HL-60 (cell line): Measurements from ENCODE around the gene ZMIZ1.

Experiments
- DNase-seq, 2 experiments: peaks; one replicate each; pipeline ENCODE4 v3.0.0-alpha.2; 2010 to 2020; ENCODE audit warnings: low read depth in 1 of 2, low spot score in 1 of 2
- H3K27ac ChIP-seq: fragments of 250-450 bp; sonication (Bioruptor Pico); replicated peaks from 2 replicates; pipeline ENCODE4 v1.5.1; 2020; ENCODE audit warnings: mild to moderate bottlenecking, moderate library complexity
- H3K27me3 ChIP-seq: fragments of 250-450 bp; sonication (Bioruptor Pico); 2 replicates; pipeline ENCODE4 v1.5.1; 2021; ENCODE audit warnings: mild to moderate bottlenecking, moderate library complexity; ENCODE audit not compliant: insufficient read depth, poor library complexity, severe bottlenecking
- H3K4me3 ChIP-seq: replicated peaks from 2 replicates; pipeline ENCODE4 v1.5.1; 2011; ENCODE audit warnings: mild to moderate bottlenecking, control low read depth, low read length; ENCODE audit not compliant: insufficient read depth
- CTCF ChIP-seq: IDR thresholded peaks from one replicate; pipeline ENCODE4 v1.5.1; 2011; ENCODE audit warnings: low read length, control low read depth, inconsistent platforms; ENCODE audit not compliant: insufficient read depth
- GABPA ChIP-seq: IDR thresholded peaks from 2 replicates; pipeline ENCODE4 v1.6.1; 2012; ENCODE audit warnings: low read depth
- POLR2AphosphoS5 ChIP-seq: IDR thresholded peaks from 2 replicates; pipeline ENCODE4 v1.6.1; 2012; ENCODE audit warnings: low read depth
- REST ChIP-seq: IDR thresholded peaks from 2 replicates; pipeline ENCODE4 v1.6.1; 2012; ENCODE audit warnings: low read depth; ENCODE audit not compliant: insufficient replicate concordance
- SPI1 ChIP-seq: IDR thresholded peaks from 2 replicates; pipeline ENCODE4 v1.6.1; 2012; ENCODE audit warnings: low read depth, mild to moderate bottlenecking, borderline replicate concordance

ZMIZ1 gene

DNA sequence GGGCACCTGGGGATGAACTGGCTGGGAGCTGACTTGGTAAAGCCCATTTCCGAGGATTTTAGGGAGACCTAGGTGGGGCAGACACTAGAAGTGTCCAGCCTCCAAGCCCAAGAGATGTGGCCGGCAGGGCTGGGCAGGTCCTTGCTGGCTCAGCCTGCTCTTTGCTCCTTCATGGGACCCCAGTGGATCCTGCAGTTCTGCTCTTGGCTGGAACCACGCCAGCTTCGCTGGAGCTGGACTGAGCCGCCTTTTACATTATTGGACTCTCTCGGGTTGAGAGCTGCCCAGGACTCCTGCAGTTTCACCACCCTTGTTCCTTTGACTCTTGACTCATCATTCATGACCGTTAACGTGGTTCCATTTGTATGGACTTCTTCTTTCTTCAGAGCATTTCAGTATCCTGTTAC is 284.2 kb downstream of the ZMIZ1 start:
- TF ChIP-seq CTCF (no peak), SPI1 (peak; percentile 62; the same call in 1 of the 2 replicates)
- peak in 1 of 2 experiments; percentile 74 for DNase-seq

DNA sequence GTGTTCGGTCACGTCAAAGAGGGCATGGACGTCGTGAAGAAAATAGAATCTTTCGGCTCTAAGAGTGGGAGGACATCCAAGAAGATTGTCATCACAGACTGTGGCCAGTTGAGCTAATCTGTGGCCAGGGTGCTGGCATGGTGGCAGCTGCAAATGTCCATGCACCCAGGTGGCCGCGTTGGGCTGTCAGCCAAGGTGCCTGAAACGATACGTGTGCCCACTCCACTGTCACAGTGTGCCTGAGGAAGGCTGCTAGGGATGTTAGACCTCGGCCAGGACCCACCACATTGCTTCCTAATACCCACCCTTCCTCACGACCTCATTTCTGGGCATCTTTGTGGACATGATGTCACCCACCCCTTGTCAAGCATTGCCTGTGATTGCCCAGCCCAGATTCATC is 285.0 kb downstream of the ZMIZ1 start:
- Histone ChIP-seq H3K27me3 (no peaks in the 10 kb centered on the region), H3K27ac (peak overlapping the region; percentile 73), H3K4me3 (no peak overlapping the region)
- no peak for DNase-seq
- TF ChIP-seq GABPA (no peak), POLR2AphosphoS5 (peak; percentile 44; the same call in 1 of the 2 replicates)

More for the DNA sequence above, 284.2 kb downstream of the ZMIZ1 start:
- peak overlapping the region; percentile 73 for H3K27ac ChIP-seq
- H3K27me3 ChIP-seq, result no peaks in the 10 kb centered on the region
- H3K4me3 ChIP-seq, result no peak overlapping the region

- no peak for TF ChIP-seq CTCF
- TF ChIP-seq GABPA, result no peak
- TF ChIP-seq POLR2AphosphoS5, result peak; percentile 48; the same call in 1 of the 2 replicates
- no peak for TF ChIP-seq REST
- TF ChIP-seq SPI1, result no peak
- DNase-seq, result peak in 1 of 2 experiments; percentile 58
- peak overlapping the region; percentile 73 for H3K27ac ChIP-seq
- H3K27me3 ChIP-seq, result no peaks in the 10 kb centered on the region
- H3K4me3 ChIP-seq, result no peak overlapping the region
These were observed 285.4 kb downstream of the ZMIZ1 start for GRCh38 chr10:79354141-79354540.

- peak overlapping the region; percentile 73 for H3K27ac ChIP-seq
- no peak for TF ChIP-seq POLR2AphosphoS5
- no peak for DNase-seq
- no peak overlapping the region for H3K4me3 ChIP-seq
- H3K27me3 ChIP-seq, result no peaks in the 10 kb centered on the region
These were observed 285.8 kb downstream of the ZMIZ1 start for GRCh38 chr10:79354615-79355014.

DNA sequence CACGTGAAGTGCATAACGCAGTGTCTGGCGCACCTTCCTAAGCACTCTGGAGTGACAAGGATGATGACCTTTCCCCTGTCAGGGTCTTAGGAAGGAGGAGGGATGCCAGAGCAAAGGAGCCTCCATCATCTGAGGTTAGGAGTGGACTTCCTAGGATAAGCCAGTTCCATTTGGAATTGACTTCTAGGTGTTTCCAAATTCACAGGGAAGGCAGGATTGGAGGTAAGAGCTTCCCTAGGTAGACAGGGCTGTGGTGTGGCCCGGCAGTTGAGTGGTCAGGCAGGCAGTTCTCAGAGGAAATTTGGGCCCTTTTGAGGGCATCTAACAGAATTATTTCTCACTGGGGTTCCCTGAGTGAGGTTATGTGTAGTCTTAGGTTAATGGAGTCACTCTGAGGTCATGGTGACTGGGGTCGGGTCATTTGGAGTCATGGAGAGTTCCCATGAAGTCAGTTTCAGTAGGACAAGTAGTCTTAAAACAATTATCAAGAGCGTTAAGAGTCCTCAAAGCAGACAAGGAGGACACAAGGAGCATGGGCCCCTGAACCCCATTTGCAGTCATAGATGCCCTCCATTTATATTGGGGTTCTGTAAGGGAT is 286.8 kb downstream of the ZMIZ1 start:
- no peak overlapping the region for H3K4me3 ChIP-seq
- TF ChIP-seq CTCF (no peak), GABPA (no peak), POLR2AphosphoS5 (peak; percentile 69; the same call in 1 of the 2 replicates)
- DNase-seq, result no peak
- H3K27ac ChIP-seq, result peak overlapping the region; percentile 28
- no peaks in the 10 kb centered on the region for H3K27me3 ChIP-seq
